Measurements from ENCODE around the gene DMWD.
A peak's percentile ranks its signal among the peaks of the same experiment; 100 is the strongest.

The DMWD gene, protein sequence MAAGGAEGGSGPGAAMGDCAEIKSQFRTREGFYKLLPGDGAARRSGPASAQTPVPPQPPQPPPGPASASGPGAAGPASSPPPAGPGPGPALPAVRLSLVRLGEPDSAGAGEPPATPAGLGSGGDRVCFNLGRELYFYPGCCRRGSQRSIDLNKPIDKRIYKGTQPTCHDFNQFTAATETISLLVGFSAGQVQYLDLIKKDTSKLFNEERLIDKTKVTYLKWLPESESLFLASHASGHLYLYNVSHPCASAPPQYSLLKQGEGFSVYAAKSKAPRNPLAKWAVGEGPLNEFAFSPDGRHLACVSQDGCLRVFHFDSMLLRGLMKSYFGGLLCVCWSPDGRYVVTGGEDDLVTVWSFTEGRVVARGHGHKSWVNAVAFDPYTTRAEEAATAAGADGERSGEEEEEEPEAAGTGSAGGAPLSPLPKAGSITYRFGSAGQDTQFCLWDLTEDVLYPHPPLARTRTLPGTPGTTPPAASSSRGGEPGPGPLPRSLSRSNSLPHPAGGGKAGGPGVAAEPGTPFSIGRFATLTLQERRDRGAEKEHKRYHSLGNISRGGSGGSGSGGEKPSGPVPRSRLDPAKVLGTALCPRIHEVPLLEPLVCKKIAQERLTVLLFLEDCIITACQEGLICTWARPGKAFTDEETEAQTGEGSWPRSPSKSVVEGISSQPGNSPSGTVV

DNA sequence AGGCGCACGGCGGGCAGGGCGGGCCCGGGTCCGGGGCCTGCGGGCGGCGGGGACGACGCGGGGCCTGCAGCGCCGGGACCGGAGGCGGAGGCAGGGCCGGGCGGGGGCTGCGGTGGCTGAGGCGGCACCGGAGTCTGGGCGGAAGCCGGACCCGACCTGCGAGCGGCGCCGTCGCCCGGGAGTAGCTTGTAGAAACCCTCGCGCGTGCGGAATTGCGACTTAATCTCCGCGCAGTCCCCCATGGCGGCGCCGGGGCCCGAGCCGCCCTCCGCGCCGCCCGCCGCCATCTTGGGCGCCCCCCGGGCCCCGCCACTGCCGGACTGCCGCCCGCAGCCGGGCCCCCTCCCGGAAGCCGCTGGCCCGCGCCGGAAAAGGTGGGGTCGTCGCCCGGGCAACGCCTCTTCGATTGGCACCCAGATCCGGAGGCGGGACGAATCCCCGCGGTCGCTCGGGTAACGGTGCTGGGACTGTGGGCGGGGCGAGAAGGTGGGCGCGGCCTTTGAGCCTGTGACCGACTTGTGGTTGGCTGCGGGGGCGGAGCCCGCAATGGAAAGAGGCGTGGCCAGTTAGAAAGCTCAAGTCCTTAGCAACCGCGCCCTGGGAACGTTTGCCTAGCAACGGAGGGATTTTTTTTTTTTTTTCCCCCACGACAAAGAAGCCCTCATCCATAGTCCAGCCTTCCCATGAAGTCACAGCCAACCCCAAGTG, at the start of gene DMWD:
TSS of gene DMWD (minus strand) at position 376 of the 708 bp plus-strand sequence. CDS start at position 287, 89 bp downstream.
- FAIRE-seq = peak; percentile 95

DNA sequence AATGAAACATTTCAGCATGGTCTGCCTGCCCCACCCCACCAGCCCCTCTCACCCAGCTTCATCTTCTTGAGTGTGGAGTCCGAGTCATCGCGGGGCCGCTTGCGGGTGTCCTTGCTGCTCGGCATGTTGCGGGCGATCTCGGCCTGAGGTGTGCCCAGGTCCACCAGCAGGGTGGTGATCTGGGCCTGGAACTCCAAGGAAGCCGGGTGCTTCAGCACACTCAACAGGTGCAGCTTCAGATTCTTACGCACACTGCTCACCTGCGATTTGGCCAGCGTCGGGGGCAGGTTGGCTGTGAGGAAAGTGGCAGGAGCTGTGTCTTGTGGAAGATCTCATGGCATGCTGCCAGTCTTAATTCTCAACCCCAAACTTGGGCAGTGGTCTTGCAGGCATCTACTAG, 49.6 kb upstream of the DMWD start:
- no peak for FAIRE-seq

DNA sequence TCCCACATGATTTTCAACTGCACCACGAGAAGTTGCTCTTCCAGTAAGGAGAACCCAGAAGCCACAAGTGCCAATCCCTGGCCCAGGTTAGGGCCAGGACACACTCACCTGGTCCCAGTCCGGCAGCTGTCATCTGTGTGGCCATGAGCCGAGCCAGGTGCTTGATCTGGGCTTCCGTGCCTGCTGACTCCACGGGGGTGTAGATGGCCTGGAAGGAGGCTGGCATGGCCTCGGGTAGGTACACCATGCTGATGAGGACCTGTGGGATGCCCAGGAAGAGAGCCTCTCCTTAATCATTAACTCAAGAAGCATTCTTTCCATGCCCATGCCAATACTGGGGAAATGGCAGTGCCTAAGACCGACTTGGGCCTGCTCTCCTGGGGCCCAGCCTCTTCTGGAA, 42.3 kb upstream of the DMWD start:
- FAIRE-seq = no peak

DNA sequence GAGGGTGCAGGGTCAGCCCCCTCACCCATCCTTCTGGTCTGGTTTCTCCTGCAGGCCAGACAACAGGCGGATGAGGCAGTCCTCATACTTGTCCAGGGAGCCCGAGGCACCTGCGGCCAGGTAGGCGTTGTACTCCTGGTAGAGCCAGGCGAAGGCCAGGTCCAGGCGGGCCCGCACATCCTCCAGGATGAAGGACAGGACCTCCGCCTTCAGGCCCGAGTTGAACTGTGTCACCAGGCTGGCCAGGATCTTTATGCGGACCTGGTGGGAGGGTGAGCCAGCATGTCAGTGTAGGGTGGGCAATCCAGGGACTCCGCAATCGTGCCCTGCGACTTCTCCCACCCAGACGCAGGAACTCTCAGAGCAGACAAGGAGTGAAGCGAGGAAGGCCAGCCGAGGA, 36.3 kb upstream of the DMWD start:
- no peak for FAIRE-seq

DNA sequence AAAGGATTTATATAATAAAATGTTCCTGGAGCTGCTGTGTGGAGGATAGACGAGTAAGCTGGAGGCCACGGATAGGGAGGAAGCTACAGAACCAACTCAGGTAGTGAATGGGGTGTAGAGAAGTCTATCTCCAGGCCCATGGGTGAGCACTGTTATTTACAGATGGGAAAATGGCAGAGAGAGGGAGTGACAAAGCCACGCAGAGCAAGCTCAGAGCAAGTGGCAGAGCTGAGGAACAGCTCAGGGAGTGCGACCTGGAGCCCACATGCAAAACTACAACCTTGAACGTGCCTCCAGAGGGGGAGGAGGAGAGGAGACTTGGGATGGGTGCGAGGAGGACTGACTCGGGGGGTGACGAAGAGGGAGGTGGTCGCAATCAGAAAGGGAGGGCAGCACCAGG, 35.9 kb upstream of the DMWD start:
- no peak for FAIRE-seq

DNA sequence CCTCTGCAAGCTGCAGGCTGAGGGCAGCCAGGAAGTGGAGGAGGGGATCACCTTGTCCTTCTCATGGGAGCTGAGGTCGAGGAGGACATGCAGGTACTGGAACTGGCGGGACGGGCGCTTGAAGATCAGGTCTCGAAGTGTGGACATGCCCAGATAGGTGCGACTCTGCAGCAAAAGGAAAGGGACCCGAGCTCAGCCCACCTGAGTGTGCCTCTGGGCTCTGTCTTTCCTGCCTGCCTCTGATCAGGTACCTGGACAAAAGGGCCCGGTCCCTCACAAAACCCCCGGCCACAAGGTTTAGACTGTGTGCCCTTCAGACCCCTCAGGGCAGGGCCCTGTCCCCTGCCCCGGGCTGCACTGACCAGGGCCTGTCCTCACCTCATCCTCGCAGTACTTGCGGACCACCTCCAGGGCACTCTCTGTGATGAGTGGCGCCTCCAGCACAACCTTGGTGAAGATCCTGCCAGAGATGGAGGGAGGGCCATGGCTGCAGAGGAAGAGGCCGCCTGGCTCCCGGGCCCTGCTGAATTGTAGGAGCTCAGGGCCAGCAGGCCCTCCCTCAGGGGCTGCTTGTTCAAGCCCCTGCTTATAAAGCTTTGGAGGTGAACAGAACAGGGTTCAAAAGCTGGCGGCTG, 34.9 kb upstream of the DMWD start:
- FAIRE-seq = no peak

DNA sequence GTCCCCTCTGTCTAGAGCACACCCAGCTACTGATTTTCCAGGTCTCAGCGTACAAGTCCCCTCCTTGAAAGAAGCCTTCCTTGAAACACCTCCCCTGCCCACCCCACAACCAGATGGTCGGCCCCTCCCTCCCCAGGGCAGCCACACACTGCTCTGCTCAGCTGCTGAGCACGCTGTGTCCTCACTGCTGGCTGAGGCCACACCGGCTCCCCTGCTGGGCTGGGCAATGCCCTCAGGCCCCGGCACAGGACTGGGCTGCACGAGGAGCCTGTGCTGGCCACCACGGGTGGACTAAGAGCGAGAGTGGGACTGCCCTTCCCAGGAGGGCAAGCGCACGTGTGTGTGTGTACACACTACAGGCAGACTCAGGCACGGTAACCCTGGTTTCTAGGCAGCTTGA, 34.3 kb upstream of the DMWD start:
- no peak for FAIRE-seq

DNA sequence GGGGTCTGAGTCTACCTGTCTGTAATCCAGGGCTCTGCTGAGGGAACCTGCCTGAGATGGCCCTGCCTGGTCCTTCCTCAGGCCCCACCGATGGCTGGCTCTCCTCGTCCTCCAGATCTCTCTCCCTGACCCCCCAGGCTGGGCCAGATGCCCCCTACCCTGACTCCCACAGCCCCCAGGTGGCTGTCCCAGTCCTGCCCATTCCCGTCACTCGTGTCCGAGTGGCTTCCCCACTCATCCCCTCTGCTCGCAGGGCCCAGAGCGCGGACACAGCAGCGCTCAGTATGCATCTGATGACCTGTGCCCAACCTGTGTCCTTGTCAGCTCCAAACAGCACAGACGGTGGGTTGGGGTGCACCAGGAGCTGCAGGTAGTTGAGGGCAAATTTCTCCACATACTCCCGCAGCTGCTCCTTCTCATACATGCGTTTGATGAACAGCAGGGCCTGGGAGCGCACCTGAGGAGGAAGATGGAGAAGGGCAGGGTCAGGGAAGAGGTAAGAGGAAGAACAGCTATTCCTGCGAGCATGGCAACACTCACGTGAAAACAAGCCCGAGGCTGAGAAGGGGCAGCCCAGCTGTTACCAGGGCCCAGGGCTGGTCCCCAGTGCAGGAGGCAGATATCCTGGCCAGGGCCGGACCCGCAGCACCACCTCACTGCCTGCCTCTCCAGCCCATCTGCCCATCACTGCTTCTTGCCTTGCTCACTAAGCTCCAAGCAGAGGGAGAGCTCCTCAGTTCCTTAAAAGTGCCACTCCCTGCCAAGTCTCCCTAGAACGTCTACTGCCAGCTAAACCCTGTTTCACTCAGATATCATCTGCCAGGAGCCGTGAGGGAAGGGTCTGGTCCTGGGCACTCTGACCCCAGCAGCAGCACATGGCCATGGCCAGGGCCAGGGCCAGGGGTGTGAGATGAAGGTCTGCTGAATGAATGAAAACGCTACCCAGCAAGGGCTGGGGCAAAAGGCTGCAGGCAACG, 33.6 kb upstream of the DMWD start:
- no peak for FAIRE-seq

DNA sequence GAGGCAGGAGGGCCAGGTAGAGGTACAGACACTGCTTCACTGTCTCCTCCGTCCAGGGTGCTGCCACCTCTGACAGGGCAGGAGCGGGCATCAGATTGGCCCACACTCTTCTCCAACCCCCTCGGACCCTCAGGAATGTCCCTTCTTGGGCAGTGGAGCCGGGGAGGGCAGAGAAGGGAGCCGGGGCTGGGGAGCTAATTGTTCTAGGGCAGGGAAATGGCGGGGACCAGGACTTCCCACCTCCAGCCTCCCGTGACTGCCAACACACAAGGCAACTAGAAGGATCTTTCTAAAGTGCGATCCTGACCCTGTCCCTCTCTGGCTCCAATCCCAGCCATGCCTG, 32.6 kb upstream of the DMWD start:
- no peak for FAIRE-seq

DNA sequence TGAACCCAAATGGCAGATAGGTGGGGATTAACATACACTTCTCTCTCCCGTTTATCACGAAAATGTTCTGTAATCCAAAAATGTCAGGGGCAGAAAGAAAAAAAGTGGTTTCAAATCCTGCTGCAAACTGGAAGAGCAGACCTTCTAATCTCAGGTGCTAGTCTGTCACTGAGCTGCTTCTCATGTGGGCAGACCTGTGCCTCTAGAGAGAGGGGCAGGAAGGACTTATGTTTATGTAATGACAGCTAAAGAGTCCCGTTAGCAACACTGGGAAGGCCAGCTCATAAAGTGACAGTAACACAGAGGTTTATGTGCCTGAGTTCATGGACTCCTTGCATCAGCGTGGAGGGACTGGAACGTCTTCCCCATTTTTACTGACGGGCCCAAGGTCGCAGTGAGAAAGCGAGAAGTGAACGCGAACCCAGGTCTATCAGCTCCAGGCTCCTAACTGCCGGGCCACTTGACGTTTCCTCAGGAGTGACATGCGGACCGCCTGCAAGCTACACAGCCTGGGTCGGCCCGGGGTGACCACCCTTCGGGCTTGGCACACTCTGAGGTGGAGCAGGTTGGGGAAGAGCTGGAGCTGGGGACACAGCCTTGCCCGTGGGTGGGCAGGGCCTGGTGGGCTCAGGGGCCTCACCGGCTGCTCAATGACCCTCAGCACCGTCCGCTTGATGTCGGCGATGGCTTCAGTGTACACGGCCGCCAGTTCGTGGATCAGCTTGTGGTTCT, 32.1 kb upstream of the DMWD start:
- no peak for FAIRE-seq

DNA sequence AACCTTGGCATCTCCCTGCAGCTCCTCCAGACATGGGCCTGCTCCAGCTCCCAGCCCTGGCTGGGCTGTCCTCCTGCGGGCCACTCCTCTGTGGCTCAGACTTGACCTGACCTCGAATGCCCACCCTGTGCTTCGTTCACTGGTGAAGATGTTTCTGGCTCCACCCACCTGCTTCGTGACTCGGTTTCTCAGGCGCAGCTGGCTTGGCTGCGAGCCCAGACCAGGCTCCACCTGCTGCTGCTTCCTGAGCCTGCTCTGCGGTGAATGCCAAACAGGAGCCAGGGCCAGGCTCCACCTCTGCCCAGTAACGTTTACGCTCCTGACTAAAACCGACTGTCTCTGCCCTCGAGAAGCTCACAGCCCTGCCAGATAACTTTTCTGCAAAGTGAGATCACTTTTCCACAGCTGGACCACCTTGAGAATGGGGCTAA, 31.4 kb upstream of the DMWD start:
- FAIRE-seq = no peak

DNA sequence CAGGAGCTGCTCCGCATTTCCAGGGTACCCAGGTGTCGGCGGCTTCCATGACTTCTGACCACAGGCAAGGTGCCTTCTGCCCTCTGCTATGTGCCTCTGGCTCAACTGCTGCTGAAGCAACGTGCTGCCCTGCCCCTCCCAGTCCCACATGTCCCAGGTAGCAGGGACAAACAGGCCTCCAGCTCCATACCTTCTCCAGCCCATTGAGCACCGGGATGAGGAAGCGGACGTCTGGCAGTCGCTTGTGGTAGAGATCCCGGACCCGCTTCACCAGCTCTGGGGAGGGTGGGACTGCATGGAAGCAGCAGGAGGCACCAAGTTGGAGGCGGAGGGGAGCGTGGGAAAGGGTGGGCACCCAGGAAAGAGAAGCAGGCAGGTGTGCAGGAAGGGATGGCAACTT, 30.5 kb upstream of the DMWD start:
- no peak for FAIRE-seq

DNA sequence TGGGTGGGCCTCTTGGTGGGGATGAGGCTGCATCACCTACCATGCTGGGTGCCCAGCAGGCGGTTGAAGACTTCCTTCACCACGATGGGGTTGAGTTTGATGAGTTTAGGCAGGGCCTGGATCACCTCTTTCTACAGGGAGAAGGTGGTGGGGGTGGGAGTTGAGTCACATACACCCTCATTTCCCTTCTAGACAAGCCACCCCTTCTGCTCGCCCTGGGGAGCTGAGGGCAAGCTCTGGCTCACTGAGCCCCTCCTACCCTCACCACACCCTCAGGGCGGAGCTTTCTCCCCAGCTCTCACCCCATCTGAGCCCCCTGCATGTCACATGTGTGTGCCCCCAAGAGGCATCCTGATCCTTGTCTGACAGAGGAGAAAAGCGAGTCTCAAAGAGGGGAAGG, 30.1 kb upstream of the DMWD start:
- FAIRE-seq = no peak

DNA sequence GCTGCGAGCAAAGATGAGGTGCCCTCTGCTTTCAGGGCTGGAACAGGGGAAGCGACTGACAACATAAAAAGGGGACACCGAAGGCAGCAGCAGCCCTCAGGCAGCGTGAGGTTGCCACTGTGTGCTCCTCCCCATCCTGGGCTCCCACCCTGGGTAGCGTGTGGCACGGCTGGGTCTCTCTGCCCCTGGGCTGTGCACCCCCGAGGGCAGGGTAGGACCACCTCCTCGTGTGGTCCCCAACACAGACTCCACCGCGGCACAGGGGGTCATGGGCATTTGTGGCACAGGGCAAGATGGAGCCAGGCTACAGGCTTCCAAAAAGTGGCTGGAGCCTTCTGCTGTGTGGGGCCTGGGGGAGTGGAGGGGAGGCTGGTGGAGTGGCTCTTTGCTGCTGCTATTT, 28.9 kb upstream of the DMWD start:
- no peak for FAIRE-seq

DNA sequence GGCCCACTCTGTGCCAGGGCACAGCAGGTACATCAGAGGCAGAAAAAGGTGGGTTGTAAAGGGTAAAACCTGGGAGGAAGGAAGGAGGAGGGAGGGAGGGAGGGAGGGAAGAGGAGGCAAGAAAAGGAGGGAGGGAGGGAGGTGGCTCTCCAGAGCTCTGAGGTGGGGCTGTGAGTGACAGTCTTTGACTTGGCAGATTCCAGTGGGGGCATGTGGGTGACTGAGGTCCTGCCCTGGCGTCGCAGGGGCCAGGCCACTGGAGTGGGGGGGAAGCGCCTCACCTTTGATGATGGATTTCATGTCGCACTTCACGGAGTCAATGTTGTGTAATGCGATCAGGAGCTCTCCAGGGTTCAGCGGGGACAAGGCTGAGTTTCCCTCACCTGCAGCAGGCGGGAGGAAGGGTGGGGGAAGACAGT, 28.5 kb upstream of the DMWD start:
- no peak for FAIRE-seq

DNA sequence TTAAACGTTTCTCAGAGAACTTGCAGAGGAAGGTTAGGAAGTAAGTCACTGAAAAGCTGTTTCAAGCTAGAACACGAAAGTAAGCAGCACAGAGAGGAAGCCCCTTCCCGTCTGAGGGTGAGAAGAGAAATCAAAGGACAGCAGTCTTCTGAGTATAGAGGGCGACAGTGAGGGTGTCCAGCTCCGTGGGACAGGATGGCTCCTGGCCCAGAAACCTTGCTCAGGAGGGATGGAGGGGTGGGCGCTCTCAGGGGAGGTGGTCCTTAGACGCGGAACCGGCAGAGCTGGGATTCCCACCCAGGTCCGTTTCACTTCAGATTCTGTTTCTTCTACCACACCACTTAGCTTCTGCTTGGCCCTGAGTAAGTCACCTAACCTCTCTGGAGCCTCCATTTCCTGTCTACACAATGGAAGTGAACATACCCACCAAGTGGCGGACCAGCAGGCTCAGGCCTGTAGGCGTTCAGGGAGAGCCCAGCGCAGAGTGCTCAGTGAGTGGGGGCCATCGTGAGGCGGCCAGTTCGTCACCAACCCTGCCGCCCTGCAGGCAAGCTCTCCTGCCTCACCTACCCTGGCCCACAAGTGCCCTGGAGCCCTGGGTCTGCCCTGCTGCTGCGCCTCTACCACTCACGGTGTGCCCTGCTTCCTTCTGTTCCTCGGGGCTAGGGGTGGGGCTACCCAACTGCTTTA, 27.9 kb upstream of the DMWD start:
- no peak for FAIRE-seq

DNA sequence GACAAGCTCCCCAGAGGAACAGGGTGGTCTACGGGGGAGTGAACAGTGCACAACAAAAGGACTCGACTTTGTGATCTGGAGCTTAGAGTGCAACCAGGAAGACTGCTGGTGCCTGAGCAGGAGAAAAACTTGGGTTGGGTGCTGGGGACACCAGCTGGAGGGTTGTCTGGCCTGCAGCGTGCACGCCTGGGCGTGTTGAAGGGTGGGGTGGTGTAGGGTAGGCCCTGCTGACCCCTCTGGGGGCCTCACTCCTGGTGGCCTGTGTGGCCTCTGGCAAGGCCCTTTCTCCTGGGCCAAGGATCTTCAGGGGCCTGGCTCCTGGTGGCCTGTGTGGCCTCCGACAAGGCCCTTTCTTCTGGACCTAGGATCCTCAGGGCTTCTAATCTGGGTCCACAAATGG, 27.1 kb upstream of the DMWD start:
- FAIRE-seq = no peak

DNA sequence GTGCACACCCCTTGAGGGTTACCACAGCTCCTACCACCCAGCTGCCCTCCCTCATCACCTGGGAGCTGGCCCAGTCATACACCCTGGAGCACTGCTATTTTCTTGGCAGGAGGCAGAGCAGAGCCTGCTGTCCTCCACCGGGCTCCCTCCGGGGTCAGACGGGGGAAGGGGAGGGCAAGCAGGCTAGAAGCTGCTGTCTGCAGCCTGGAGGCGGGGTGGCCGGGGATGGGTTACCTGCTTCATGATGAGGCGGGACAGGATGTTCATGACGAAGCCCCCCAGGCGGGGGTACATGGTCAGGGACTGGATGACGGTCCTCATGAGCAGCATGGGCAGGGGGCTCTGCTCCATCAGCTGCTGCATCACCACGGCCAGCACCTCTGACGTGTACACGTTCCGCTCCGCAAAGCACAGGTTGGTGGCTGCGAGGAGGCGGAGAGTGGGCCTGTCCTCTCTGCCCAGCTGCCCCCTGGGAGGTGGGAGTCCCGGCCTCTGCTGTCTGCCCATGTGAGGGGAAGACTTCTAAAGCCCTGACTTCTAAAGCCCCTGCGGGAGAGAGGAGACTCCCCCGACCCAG, 25.2 kb upstream of the DMWD start:
- no peak for FAIRE-seq

DNA sequence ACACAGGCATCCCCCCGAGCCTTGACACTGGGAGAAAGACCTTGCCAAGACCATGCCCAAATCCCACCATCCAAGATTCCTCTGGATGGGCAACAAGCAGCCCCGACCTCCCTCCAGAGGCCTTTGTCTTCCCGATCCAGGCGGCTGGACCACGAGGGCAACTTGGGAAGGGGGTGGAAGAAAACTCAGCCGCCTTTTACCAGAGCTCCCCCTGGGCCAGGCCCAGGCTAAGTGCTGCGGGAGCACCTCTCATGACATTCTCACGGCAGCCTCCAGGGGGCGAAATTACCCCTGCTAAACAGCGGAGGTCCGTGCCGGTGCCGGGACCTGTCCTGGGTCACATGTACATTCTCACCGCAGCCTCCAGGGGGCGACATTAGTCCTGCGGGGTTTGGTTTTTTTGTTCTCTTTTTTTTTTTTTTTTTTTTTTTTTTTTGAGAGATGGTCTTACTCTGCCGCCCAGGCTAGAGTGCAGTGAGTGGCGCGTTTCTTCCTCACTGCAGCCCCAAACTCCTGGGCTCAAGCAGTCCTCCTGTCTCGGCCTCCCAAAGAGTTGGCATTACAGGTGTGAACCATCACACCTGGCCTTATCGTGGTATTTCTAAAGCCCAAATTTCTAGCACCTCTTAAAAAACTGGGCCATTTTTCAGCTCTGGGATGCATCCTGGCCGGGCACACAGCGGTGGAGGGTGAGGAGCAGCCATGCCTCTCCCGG, 24.5 kb upstream of the DMWD start:
- FAIRE-seq = peak; percentile 93

Measured in TTC549 (cell line).